Subcutaneous abdominal adipose tissue (tissue), 5 donors: ENCODE measurements around the gene ABHD17A.
"Not testable (repeated sequence)": the region's sequence is repeated elsewhere in the genome, so short reads cannot be mapped to it uniquely, and the experiment has no call there.

Experiments used
- H3K27ac ChIP-seq: one replicate; pipeline ENCODE4 v1.7.0; 2013; ENCODE audit warnings: low read depth, mild to moderate bottlenecking, inconsistent platforms, low read length, moderate library complexity
- H3K27me3 ChIP-seq, 5 donors: one replicate each; pipeline ENCODE4 v1.7.0; 2013; ENCODE audit warnings: low read length in 5 of 5, inconsistent platforms in 1 of 5; ENCODE audit not compliant: control insufficient read depth in 5 of 5, insufficient read depth in 4 of 5
- H3K36me3 ChIP-seq, 5 donors: one replicate each; pipeline ENCODE4 v1.7.0; 2013; ENCODE audit warnings: low read length in 5 of 5; ENCODE audit not compliant: control insufficient read depth in 5 of 5, insufficient read depth in 5 of 5
- H3K4me1 ChIP-seq, 5 donors: one replicate each; pipeline ENCODE4 v1.7.0; 2013; ENCODE audit warnings: low read length in 5 of 5, mild to moderate bottlenecking in 3 of 5, moderate library complexity in 1 of 5; ENCODE audit not compliant: control insufficient read depth in 5 of 5, insufficient read depth in 5 of 5
- H3K4me3 ChIP-seq, 5 donors: one replicate each; pipeline ENCODE4 v1.7.0; 2013; ENCODE audit warnings: low read length in 5 of 5, low read depth in 1 of 5
- H3K9ac ChIP-seq, 5 donors: one replicate each; pipeline ENCODE4 v1.7.0; 2013; ENCODE audit warnings: low read length in 5 of 5, mild to moderate bottlenecking in 4 of 5, moderate library complexity in 3 of 5
- H3K9me3 ChIP-seq, 5 donors: one replicate each; pipeline ENCODE4 v1.7.0; 2013; ENCODE audit warnings: low read length in 5 of 5; ENCODE audit not compliant: control insufficient read depth in 5 of 5
- donor health status: healthy.
- donor health status: healthy.
- donor health status: healthy.
- donor health status: healthy.
- donor health status: healthy.

The ABHD17A gene

GRCh38 chr19:1883784-1884183, 1.5 kb downstream of the ABHD17A start:
- peaks cover 0 to 14% (median 4%) of the 10 kb centered on the region in 5 donors for H3K36me3 ChIP-seq
- peaks cover 23 to 54% (median 50%) of the 10 kb centered on the region in 5 donors for H3K4me1 ChIP-seq
- H3K9ac ChIP-seq = peak overlapping the region; percentile 82 to 95 (median 87)
- H3K27ac ChIP-seq = peak overlapping the region; percentile 52
- no peaks in the 10 kb centered on the region for H3K27me3 ChIP-seq
- H3K9me3 ChIP-seq = no peaks in the 10 kb centered on the region
- peak overlapping the region; percentile 81 to 94 (median 91) for H3K4me3 ChIP-seq

GRCh38 chr19:1882786-1883692, 2.3 kb downstream of the ABHD17A start:
- H3K9me3 ChIP-seq = no peaks in the 10 kb centered on the region
- H3K36me3 ChIP-seq = peaks cover 0 to 14% (median 4%) of the 10 kb centered on the region in 5 donors
- H3K4me3 ChIP-seq = peak overlapping the region; percentile 81 to 94 (median 91)
- H3K27ac ChIP-seq = peak overlapping the region; percentile 52
- H3K9ac ChIP-seq = peak overlapping the region; percentile 2 to 95 (median 82)
- peaks cover 23 to 54% (median 50%) of the 10 kb centered on the region in 5 donors for H3K4me1 ChIP-seq
- no peaks in the 10 kb centered on the region for H3K27me3 ChIP-seq

- H3K9me3 ChIP-seq = no peaks in the 10 kb centered on the region
- H3K27ac ChIP-seq = peak overlapping the region; percentile 52
- peak overlapping the region in 3 of 5 donors; percentile 44 to 95 (median 87) for H3K9ac ChIP-seq
- no peaks in the 10 kb centered on the region for H3K27me3 ChIP-seq
- peaks cover 0 to 14% (median 4%) of the 10 kb centered on the region in 5 donors for H3K36me3 ChIP-seq
- peaks cover 21 to 48% (median 46%) of the 10 kb centered on the region in 5 donors for H3K4me1 ChIP-seq
- H3K4me3 ChIP-seq = peak overlapping the region in 3 of 5 donors; percentile 81 to 94 (median 93)
Observed at GRCh38 chr19:1882089-1882785, 3.1 kb downstream of the ABHD17A start.

DNA sequence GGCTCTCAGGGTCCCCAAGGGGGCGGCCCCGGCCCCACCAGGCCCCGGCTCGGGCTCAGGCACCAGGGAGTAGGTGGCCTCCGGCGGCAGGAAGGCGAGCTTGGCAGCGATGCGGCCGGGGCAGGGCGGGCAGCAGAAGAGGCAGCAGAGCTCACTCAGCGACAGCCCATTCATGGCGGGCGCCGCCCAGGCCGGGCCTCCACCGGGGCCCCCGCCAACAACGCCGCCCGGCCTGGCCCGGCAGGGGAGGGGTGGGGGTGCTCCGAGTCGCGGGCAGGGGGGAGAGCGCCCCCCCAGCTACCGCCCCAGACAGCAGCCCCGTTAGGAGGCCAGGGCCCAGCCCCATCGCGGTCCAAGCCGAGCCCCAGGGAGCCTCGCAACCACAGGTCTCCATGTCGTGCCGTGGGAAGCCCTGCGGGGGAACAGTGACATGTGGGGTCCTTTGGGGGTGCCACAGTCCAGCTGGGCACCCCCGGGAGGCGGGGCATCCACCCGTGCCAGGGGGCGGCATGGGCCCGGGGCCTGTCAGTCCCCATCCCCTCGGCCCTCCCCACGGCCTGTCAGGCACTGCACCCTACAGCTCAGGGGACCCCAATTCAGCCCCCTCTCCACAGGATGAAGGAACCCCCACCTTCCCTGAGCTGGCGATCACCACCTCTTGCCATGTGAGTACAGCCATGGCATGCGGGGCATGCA, 3.8 kb downstream of the ABHD17A start:
- H3K9me3 ChIP-seq, H3K27me3 ChIP-seq: not testable (repeated sequence)
- H3K27ac ChIP-seq = peak overlapping the region; percentile 52
- peak overlapping the region in 1 of 5 donors; percentile 87 for H3K9ac ChIP-seq
- peaks cover 0 to 14% (median 4%) of the 10 kb centered on the region in 5 donors for H3K36me3 ChIP-seq
- H3K4me1 ChIP-seq = peaks cover 20 to 48% (median 46%) of the 10 kb centered on the region in 5 donors
- H3K4me3 ChIP-seq = peak overlapping the region in 3 of 5 donors; percentile 22 to 93 (median 46)

DNA sequence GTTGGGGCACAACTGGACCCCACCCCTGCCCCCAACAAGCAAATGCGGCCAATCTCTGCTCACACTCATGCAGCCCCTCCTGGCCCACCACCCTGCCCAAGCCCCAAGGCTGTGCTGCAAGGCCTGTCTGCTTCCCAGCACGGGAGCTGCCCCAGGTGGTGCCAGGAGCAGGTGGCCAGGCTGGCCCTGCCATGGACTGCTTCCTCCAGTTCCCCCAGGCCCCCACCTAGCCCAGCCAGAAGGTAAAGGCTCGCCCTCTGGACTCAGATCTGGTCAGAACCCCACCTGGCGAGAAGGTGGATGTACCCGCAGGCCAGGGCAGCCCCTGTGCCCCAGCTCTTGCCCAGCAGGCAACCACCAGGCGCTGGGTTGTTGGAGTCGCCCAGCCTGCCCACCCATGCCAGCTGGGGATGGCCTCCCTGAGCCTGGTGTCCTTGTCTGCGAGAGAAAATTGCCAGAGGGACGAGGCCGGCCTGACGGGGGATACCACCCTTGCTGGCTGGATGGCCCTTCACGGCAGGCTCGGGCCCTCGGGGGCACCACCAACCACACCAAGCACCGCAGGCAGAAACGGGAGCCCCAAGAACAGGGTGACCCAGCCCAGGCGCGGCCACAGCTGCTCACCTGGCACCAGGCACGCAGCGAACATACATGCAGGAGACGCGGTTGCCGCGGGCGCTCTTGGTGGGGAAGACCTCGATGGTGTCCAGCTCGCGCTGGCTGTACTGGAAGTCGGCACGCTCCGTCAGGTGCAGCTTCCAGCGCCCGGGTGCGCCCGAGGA, 4.5 kb downstream of the ABHD17A start:
- no peak overlapping the region for H3K27ac ChIP-seq
- no peaks in the 10 kb centered on the region for H3K9me3 ChIP-seq
- H3K36me3 ChIP-seq = peaks cover 0 to 14% (median 4%) of the 10 kb centered on the region in 5 donors
- peak overlapping the region in 1 of 5 donors; percentile 41 for H3K9ac ChIP-seq
- H3K27me3 ChIP-seq = no peaks in the 10 kb centered on the region
- peaks cover 20 to 54% (median 52%) of the 10 kb centered on the region in 5 donors for H3K4me1 ChIP-seq
- peak overlapping the region in 2 of 5 donors; percentile 13 to 42 for H3K4me3 ChIP-seq

DNA sequence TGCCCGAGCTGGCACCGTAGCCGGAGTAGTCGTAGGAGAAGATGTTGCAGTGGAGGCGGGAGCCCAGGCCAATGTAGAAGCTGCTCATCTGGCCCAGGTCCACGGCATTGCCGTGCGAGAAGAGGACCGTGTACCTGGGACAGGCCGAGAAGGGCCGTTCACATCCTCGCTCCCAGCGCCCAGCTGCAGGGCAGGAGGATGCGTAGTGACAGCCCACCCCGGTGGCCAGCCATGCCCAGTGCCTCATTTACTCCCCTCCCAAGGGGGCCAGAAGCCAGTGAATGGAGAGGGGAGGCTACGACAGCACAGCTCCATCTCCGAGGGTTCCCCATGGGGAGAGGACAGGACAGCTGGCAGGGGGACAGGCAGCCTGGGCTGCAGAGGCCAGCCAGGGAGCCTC, 5.3 kb downstream of the ABHD17A start:
- not testable (repeated sequence) for H3K9ac ChIP-seq, H3K4me3 ChIP-seq, H3K27ac ChIP-seq, H3K27me3 ChIP-seq, H3K9me3 ChIP-seq
- Histone ChIP-seq H3K36me3 (peaks cover 0 to 14% (median 4%) of the 10 kb centered on the region in 5 donors), H3K4me1 (peaks cover 20 to 61% (median 56%) of the 10 kb centered on the region in 5 donors)

DNA sequence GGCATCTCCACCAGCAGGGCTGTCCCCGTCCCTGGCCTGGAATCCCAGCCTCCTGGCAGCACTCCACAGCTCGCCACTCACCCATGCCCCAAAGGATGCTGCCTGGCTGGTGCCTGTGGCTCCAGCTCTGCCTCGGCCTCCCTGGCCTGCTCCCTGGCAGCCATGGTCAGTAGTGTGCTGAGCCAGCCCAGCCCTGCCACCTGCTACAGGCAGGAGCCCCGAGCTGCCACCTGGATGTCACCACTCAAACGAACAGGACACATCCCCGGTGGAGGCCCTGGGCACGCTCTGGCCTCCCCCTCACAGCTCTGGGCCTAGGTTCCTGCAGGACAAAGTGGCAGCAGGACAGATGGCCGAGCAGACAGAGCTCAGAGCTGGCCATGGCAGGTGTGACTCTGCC, 6.7 kb downstream of the ABHD17A start:
- H3K9me3 ChIP-seq, H3K9ac ChIP-seq, H3K27ac ChIP-seq, H3K27me3 ChIP-seq, H3K4me3 ChIP-seq: not testable (repeated sequence)
- Histone ChIP-seq H3K36me3 (peaks cover 0 to 14% (median 4%) of the 10 kb centered on the region in 5 donors), H3K4me1 (peaks cover 17 to 60% (median 57%) of the 10 kb centered on the region in 5 donors)

- Histone ChIP-seq H3K4me1 (peaks cover 7 to 60% (median 57%) of the 10 kb centered on the region in 5 donors), H3K36me3 (peaks cover 0 to 17% (median 5%) of the 10 kb centered on the region in 5 donors)
- H3K9me3 ChIP-seq, H3K27me3 ChIP-seq, H3K4me3 ChIP-seq, H3K9ac ChIP-seq, H3K27ac ChIP-seq: not testable (repeated sequence)
Observed at GRCh38 chr19:1877280-1877660, 8.0 kb downstream of the ABHD17A start.
